Stimulated activated CD8-positive, alpha-beta memory T cell treated with anti-CD3 and anti-CD28 coated beads, Interleukin-2, amount 100 ng/mL, for 1 hour (primary cell): ENCODE data around the gene THBS2.
"Not testable (repeated sequence)": the region's sequence is repeated elsewhere in the genome, so short reads cannot be mapped to it uniquely, and the experiment has no call there.

Source experiments
- DNase-seq, 2 donors: peaks; one replicate each; pipeline ENCODE4 v3.0.0-alpha.2; 2020; ENCODE audit warnings: low read depth in 2 of 2

THBS2 gene

DNA sequence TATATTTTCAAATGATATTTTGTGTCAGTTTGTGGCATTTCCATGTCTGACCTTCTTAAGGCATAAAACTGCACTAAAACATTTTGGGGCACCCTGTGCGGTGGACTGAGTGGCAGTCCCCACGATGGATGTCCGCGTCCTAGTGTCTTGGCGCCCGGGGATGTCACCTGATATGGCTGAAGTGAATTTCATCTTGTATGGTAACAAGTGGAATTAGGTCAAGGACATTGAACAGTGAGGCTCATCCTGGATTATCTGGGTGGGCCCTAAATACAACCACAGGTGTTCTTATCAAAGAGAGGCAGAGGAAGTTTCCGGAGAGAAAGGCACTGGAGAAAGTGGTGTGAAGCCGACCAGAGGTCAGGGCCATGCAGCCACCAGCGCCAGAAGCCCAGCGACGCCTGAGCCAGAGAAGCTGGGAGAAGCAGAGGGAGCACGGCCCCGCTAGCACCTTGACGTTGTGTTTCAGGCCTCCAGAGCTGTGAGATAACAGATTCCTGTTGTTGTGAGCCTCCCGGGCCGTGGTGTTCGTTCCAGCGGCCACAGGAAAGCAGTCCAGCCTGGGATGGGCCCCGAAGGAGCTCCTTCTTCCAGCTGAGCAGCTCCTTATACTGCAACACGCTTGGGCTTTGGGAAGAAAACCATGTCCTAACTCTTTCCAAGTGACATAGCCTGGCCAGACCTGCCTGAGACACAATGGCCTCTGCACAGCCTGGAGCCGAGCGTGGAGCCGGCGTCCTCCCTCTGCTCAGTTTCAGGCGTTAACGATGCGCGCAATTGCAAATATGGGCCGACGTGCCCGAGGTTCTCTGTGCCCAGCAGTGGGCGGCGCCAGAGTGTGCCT is 22.5 kb downstream of the THBS2 start:
- DNase-seq, result no peak

DNA sequence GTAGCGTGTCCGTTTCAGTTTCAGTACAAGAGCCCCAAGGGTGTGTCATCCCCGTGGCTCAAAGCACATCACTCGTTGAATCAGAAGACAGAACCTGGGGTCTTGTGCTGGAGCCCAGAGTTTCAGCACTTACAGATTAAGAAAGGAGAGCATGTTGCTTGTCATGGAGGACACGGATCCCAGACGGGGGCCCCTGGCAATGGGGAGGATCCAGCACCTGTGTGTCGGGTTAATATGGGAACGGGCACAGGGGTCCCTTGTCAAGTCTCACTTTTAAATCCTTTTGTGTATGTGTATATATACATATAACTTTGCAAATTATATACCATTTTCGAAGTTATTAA is 23.4 kb downstream of the THBS2 start:
- DNase-seq, result no peak

DNA sequence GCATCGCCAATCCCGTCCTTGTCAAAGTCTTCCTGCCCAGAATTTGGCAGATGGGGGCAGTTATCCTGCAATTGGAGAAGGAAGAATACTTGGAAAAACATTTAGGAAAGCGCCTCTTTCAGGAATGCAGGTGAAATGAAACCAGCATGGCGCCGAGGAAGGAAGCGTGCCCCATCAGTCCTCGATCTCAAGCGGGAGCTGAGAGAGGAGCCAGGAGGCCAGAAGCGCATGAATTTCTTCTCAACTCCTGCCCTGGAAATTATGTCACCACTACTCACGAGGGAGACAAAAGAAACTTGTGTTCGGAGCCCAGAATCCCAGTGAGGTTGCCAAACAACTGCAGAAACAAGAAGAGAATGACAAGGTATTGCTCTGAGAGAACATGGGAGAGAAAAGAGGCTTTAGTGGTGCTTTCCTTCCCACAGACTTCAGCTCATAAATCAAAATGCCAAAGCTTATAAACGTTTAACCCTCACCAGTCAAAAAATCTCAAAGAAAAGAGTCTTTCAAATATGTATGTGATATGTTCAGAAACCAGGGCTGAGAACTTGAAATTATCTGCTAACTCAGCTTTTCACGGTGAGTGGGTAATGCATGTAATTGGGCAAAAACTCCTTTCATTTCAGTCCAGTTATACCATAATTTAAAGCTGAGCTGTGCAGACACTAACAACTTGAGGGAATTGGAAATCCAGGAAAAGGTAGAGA is 23.9 kb downstream of the THBS2 start:
- DNase-seq, result no peak

DNA sequence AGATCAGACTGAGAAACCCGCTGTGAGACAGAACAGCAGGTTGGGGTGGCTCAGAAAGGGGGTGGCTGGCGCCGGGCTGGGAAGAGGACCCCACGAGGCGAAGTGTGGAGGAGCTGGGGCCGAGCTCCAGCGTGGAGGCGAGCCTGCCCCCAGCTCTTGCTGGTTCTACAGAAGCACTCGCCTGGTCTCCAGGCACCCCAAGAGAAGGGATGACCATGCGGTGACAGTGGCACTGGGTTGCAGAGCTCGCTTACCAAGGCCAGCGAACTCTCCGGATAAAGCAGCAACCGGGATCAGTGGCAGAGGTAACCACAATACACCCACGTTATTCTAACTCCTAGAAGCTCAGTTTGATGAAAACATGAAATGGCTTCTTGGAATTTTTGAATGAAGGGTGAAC is 26.5 kb downstream of the THBS2 start:
- no peak for DNase-seq

DNA sequence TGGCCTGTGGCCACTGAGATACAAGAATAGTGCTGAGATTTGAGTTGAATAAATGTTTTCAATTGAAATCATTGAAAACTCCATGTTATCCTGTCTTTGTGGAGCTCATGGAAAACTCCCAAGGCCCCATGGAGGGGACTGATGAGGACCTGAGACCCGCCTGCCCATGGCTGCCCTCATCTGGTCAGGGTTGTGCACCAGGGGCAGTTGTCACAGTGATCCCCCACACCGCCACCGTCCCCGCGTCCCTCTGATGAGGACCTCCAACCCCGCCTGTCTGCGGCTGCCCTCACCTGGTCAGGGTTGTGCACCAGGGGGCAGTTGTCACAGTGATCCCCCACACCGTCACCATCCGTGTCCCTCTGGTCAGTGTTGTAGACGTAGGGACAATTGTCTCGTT is 27.8 kb downstream of the THBS2 start:
- no peak for DNase-seq

DNA sequence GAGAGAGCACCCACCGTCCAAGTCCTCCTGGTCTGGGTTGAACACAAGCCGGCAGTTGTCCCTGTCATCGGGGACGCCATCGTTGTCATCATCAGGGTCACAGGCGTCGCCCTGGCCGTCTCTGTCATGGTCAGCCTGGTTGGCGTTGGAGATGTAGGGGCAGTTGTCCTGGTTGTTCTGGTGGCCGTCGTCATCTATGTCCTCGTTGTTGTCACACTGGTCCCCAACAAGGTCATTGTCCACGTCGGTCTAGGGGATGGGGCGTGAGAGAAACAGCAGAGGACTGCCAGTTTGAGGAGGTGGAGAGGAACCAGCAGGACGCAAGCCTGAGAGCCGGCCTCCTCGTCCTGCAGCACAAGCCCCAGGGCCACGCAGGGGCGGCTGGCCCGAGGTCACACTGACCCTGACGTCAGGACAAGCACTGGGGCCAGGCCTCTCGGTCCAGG is 28.5 kb downstream of the THBS2 start:
- no peak for DNase-seq

DNA sequence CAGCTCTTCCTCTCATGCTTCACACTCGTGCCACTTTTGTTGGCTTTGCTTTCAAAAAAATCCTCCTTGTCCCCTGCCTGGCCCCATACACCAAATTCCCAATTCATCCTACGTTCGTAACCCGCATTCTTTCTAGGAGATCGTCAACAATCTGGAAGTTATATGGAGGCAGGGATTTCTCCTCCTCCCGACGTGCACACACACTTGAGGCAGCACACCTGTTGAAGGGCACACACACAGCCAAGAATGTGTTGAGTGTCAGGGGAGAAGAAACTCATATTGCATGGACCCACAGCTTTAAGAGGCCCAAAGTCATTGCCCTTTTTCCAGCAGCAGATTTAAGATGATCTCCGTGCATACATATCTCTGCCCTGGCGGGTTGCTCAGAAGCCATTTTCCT is 28.9 kb downstream of the THBS2 start:
- no peak for DNase-seq

DNA sequence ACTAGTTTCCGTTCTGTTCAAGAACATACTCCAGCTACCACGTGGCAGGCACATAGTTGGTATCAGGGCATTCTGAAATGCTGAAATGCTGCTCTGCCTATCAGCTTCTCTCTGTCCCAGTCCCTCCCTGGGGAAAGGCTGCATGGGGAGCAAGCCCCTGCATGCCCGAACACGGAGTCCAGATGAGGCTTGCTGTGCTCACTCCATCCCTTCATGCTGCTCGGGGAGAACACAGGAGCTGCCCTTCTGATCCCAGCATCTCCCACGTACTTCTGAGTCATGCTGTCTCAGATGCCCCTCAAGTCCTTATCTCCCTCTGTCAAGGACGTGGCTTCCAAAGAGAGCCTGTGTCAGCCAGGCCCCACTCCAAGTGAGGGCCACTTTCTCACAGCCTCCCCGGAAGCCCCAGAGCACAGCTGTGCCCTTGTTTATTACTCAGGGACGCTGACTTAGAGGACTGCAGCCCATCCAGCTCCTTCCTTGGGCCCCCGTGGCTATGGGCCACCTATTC is 29.4 kb downstream of the THBS2 start:
- no peak for DNase-seq

DNA sequence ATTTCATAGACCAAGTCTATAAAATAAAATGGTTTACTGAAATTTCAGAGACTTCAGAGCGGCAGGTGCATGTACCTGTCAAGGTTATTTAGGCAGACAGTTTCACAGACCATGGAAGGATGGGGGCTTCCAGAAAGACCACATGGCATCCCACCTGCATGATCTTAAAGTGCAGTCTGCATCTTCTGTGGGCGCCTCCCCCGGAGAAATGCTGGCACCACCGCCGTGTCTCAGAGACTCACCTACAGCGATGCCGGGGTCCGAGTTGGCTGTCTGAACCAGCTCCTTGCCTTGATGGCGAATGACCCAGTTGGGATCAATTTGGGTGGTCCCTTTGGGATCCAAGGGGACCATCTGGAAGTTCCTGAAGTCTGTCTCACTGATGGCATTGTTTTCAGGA is 30.6 kb downstream of the THBS2 start:
- no peak for DNase-seq

DNA sequence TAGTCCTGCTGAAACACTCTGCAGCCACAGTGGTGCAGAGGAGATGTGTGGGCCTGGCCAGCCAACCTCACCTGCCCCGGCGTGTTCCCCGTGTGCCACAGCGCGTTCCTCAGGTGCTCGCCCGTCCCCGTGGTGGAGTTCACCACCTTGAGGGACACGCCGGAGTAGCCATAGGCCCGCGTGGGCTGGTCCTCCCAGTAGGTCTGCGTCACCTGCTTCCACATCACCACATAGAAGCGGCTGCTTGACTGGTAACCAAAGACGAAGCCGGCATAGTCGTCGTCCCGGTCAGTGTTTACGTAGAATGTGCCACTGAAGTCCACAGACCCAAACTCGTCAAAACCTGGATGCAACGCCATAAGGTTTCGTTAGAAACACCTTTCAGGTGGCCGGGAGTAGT is 31.5 kb downstream of the THBS2 start:
- no peak for DNase-seq

DNA sequence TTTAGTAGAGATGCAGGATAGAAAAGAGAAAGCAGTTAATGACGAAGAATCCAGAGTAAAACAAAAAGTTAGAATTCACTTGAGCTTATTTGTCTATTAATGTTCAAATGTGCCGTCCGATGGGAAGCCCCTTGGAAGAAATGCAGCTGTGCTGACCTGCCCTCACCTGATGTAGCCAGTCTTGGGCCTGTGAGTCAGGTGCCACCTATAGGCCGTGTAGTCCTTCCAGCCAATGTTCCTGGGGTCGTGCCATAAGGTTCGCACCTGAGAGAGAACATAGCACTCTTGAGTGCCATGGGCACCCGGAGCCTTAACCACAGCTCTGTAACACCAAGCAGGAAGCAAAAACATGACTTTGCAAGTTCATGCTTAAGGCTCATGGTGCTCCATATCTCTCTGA is 32.4 kb downstream of the THBS2 start:
- DNase-seq, result no peak

DNA sequence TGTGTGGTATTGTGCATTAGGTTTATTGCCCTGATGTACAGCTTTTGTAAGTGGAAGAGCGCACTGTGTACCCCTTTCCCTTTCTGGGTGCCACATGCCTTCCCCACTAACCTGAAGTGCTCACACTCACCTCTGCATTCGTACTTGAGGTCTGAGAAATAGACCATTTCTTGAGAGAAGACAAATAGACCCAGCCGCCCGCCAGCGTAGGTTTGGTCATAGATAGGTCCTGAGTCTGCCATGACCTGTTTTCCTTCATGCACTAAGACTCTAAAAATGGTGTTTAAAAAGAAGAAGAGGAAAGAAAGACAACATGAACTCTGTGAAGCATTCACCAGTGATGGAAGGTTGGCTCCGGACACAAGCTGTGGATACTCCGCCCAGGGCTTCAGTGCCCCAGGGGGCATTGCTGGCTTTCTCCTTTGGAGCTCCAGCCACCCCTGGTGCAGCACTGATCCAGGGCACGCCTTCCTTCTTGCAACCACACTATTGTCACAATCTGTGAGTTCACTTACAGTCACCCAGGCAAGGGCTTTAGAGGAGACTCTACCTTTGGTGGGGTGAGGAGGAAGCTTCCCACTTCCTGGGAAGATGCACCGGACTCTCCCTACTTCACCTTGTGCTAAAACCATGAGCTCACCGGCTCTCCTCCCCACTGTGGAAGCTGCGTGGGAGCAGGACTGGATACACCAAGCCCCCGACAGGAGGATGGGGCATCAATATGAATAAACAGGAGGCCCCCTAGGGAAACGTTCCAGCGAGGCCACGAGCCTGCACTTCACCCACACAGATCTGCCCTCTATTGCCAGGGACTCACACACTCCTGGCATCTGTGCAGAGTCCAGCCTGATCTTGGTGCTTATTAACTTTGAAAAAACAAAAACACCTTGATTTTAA is 33.3 kb downstream of the THBS2 start:
- no peak for DNase-seq

DNA sequence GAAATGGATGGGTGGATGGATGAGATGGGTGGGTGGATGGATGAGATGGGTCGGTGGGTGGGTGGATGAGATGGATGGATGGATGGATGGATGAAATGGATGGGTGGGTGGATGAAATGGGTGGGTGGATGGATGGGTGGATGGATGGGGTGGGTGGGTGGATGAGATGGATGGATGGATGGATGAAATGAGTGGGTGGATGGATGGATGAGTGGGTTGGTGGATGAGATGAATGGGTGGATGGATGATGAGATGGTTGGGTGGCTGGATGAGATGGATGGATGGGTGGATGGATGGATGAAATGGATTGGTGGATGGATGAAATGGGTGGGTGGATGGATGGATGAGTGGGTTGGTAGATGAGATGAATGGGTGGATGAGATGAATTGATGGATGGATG is 35.7 kb downstream of the THBS2 start:
- DNase-seq, result no peak

DNA sequence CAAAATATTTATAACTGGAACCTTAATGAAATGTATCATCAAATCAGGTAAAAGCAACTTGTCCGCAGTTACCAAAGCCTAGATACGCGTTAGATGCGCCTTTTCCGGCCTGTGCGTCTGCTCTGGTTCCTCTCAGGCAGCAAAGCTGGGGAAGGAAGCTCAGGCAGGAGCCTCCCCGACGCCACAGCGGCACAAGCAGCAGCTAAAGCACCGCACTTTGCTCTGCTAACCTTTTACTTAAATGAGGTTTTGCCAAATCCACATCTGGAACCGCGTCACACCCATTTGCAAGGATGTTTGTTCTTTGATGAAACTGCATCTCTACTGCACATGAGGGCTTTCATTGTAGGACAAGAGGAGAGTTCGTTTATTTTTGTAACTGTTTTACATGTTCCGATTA is 36.8 kb downstream of the THBS2 start:
- DNase-seq, result no peak

DNA sequence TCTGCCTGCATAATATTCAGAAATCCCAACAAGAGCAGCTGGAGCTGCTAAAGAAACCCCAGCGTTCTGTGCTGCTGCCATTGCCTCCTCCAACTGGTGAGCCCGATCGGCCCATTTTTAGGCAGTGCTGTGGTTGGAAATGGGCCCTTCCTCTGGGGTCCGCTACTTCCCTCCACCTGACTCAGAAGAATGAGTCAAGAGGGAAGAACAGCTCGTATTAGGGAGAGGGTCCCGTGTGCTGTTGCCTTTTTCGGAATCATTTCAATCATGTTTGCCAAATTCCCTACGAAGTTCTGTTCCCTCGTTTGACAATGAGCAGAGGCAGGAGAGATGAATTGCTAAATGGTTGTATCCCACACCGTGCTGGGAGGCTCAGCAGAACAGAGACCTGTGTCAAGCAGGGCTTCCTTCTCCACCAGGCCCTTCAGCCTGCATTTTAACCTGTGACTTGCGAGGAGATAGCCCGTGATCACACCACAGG is 38.4 kb downstream of the THBS2 start:
- DNase-seq, result no peak

DNA sequence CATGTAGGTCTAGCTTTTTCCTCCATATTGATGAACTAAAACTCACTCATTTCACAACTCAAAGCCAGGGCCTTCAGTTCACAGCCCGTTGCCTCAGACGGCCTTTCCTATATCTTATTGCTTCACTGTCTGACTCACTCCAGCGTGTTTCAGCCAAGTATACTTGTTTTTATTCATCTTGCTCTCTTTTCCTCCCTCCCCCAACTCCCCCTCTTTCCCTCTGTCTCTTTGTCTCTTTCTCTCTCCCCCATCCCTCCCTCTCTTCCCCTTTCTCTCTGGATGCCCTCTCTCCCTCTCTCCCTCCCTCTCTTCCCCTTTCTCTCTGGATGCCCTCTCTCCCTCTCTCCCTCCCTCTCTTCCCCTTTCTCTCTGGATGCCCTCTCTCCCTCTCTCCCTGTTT is 38.9 kb downstream of the THBS2 start:
- not testable (repeated sequence) for DNase-seq

DNA sequence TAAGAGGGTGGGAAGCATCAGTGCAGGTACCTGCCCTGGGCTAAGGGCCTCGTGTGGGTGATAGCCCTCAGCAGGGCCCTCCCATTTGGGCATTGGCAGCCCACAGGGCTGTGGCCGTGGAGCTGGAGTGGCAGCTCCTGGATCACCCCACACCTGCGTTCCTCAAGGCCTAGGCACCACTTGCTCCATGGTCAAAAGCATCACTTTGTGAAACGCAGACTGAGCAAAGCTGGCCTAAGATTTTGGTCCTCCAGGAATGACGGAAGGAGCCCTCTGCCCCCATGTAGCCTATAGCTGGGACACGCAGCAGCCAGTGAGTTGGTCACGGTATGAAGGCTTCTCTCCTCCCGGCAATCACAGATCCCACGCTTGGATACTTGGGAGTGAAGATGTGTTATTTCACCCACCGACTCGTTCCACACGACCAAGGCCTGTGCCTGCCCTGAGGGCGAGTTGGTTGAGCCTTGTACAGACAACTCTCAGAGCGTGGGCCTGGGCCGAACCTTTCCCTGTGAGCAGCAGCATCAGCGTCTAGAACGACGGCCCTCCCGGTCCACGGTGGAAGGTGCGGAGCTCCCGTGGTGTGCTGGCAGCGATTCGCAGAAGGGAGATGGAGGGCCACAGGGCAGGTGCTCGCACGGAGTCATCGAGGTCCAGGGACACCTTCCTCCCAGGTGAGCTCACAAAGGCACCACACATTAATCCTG is 39.7 kb downstream of the THBS2 start:
- DNase-seq, result no peak

DNA sequence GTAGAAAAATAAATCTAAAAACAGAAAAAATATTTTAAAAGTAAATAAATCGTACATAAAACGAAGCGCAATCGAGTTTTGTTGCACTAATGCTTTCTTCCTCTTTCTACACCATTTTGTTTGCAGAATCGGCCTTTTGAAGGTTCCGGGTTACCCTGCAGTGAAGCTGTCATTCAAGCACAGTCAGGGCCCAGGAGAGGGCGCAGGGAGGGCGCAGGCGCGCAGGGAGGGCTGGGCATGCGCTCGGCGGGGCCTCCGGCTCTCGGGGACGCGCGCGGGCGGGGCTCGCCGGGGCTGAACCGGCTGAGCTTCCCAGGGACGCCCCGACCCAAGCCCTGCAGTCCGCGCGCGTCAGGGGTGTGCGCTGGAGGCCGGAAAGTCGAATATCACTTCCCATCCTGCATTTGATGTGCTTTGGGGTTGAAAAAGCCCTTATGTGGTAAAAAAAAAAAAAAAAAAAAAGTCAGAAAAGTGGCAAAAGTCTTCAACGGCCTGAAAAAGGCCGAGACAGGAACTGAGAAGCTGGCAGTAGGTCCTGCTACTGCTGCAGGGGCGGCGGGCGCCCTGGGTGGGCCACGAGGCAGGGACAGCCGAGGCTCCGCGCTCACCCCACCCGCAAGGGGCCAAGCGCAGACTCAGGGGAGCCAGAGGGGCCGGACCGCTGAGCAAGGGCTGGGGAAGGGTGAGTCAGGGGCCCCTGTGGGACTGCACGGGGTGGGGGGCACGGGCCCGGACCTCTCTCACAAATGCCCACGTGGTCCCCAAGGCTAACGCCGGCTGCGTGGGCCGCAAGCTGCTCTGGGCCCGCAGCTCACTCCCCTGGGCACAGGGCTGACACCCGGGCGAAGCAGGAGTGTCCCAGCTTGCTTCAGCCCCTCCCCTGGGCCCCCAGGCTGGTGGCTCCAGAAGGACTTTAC is 40.5 kb downstream of the THBS2 start:
- peak; percentile 74 to 81 for DNase-seq

DNA sequence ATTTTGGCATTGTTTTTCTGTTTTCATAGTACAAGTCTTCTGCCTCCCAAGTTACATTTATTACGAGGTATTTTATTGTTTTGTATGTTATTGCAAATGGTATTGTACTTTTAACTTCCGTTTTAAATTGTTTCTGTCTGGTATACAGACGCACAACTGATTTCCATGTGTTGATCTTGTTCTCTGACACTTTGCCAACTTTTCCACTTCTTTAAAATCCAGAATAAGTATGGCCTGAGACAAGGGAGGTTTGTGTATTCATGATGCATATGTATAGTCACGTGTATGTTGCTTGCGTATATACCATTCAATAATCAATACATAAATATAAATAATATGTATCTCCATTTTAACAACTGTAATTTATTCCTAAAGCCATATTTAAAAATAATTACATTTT is 41.2 kb downstream of the THBS2 start:
- DNase-seq, result no peak

DNA sequence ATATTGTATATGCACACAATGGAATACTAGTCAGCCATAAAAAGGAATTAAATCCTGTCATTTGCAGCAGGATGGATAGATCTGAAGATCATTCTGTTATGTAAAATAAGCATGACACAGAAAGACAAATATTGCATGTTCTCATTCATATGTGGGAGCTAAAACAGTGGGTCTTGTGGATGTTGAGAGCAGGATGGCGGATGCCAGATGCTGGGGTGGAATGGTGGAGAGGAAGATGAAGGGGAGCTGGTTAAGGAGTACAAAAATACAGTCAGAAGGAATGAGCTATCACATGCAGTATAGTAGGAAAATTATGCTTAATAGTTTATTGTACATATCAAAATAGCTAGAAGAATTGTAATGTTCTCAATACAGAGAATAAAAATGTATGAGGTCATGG is 41.8 kb downstream of the THBS2 start:
- DNase-seq, result no peak
